K562 (cell line): ENCODE results near the gene IFRD1. TPM values are rescaled to one million over a fixed set of nuclear protein-coding genes. Genes with fewer than 3 reads are reported as not detected.

Experiments used
- ATAC-seq: fragments of 200-7000 bp; cut with Tn5 transposase; 3 replicates; pipeline ENCODE4 v1.9.1; 2020; ENCODE audit warnings: moderate library complexity
- Bru-seq: library from RNA; stranded (reverse); fragments of 400-500 nt; gene quantifications from one replicate; lab custom pipeline; 2021; lab: Mats Ljungman, UMichigan
- BruChase-seq, 2 experiments: library from RNA; stranded (reverse); fragments of 400-500 nt; gene quantifications; one replicate each; lab custom pipeline; 2021; lab: Mats Ljungman, UMichigan
- BruUV-seq: library from RNA; stranded (reverse); fragments of 400-500 nt; replicated peaks from 2 replicates; lab custom pipeline; 2021; lab: Mats Ljungman, UMichigan
- CTCF ChIA-PET: fragments of 300-600 bp; formaldehyde crosslinking; extraction: SDS; loops from one replicate; lab custom pipeline; 2021; ENCODE audit warnings: low intra/inter-chr PET ratio; lab: Yijun Ruan, JAX
- POLR2A ChIA-PET: fragments of 300-600, 350-650 bp; sonication (Branson Sonifier 250); formaldehyde crosslinking; extraction: SDS; loops from one replicate; lab custom pipeline; 2021; ENCODE audit warnings: antibody characterized with exemption, inconsistent platforms; lab: Yijun Ruan, JAX
- DNase-seq, 4 experiments: peaks; one replicate each; pipeline versions ENCODE4 v3.0.0 to v3.0.0-alpha.2; 2011 to 2018; ENCODE audit warnings: low spot score in 3 of 4, mixed read lengths in 3 of 4; ENCODE audit errors: extremely low read depth in 1 of 4
- FAIRE-seq: peaks from 2 replicates; lab custom pipeline; 2011; peaks lifted over from hg19 to GRCh38; lab: Jason Lieb, UNC
- H2AFZ ChIP-seq: 2 replicates; pipeline ENCODE4 v1.6.0; 2011; ENCODE audit warnings: low read depth, low read length, control low read depth, inconsistent platforms
- H3K27ac ChIP-seq: fragments of 200-600 bp; 3 replicates; pipeline ENCODE4 v1.8.0; 2011; ENCODE audit warnings: low read depth, mild to moderate bottlenecking, control low read depth, inconsistent platforms, low read length, moderate library complexity, mixed read lengths; ENCODE audit errors: extremely low read depth
- H3K27me3 ChIP-seq, 2 experiments: fragments of 300-600 bp in 1 of 2; 2 replicates in 1 of 2; 3 replicates in 1 of 2; pipeline versions ENCODE4 v1.6.0 to v1.8.0; 2011; ENCODE audit warnings: inconsistent platforms in 2 of 2, low read length in 2 of 2, mild to moderate bottlenecking in 1 of 2, mixed read lengths in 1 of 2, moderate library complexity in 1 of 2; ENCODE audit not compliant: control insufficient read depth in 2 of 2, insufficient read depth in 2 of 2
- H3K36me3 ChIP-seq: fragments of 300-600 bp; 3 replicates; pipeline ENCODE4 v1.8.0; 2011; ENCODE audit warnings: mild to moderate bottlenecking, low read length, inconsistent platforms; ENCODE audit not compliant: control insufficient read depth, insufficient read depth
- H3K4me1 ChIP-seq, 2 experiments: fragments of 200-600 bp in 1 of 2; replicated peaks in 1 of 2; 2 replicates in 1 of 2; 3 replicates in 1 of 2; pipeline versions ENCODE4 v1.5.1 to v1.8.0; 2011; ENCODE audit warnings: inconsistent platforms in 2 of 2, low read length in 2 of 2, mild to moderate bottlenecking in 1 of 2, mixed read lengths in 1 of 2, moderate library complexity in 1 of 2; ENCODE audit not compliant: control insufficient read depth in 2 of 2, insufficient read depth in 2 of 2
- H3K4me2 ChIP-seq: 2 replicates; pipeline ENCODE4 v1.6.1; 2011; ENCODE audit warnings: low read length, control low read depth, inconsistent platforms, mixed read lengths; ENCODE audit not compliant: insufficient read depth
- H3K4me3 ChIP-seq: fragments of 200-600 bp; sonication (generic), shearing (Covaris generic); 2 replicates; pipeline ENCODE4 v1.5.1; 2016; ENCODE audit warnings: control low read depth, inconsistent platforms
- H3K79me2 ChIP-seq: fragments of 200-600 bp; 3 replicates; pipeline ENCODE4 v1.8.0; 2011; ENCODE audit warnings: low read length, inconsistent platforms; ENCODE audit not compliant: control insufficient read depth, insufficient read depth
- H3K9ac ChIP-seq, 2 experiments: 2 replicates each; pipeline versions ENCODE4 v1.6.0 to v1.6.1; 2011; ENCODE audit warnings: low read depth in 2 of 2, low read length in 2 of 2, control low read depth in 1 of 2, inconsistent platforms in 1 of 2, mild to moderate bottlenecking in 1 of 2, mixed read lengths in 1 of 2; ENCODE audit not compliant: insufficient read depth in 1 of 2
- H3K9me1 ChIP-seq: one replicate; pipeline ENCODE4 v1.6.0; 2011; ENCODE audit warnings: inconsistent platforms, mild to moderate bottlenecking, low read length, moderate library complexity; ENCODE audit not compliant: control insufficient read depth, insufficient read depth
- H3K9me3 ChIP-seq: replicated peaks from 2 replicates; pipeline ENCODE4 v1.5.1; 2011; ENCODE audit warnings: low read depth, low read length, inconsistent platforms; ENCODE audit not compliant: control insufficient read depth, insufficient read depth
- H4K20me1 ChIP-seq: replicated peaks from 2 replicates; pipeline ENCODE4 v1.6.1; 2011; ENCODE audit warnings: low read length, inconsistent platforms, mixed read lengths; ENCODE audit not compliant: control insufficient read depth, insufficient read depth
- EP400 ChIP-seq: fragments of 450-650 bp; IDR thresholded peaks from 2 replicates; pipeline ENCODE4 v1.6.1; 2017; ENCODE audit warnings: antibody characterized with exemption, mild to moderate bottlenecking, moderate library complexity
- GATAD2A ChIP-seq: fragments of 450-650 bp; IDR thresholded peaks from 2 replicates; pipeline ENCODE4 v1.6.1; 2017
- HOXB6 ChIP-seq: fragments of 250-450 bp; sonication (Bioruptor Pico); IDR thresholded peaks from 2 replicates; pipeline ENCODE4 v1.5.1; 2022; ENCODE audit warnings: mild to moderate bottlenecking, borderline replicate concordance
- NFIX ChIP-seq: fragments of 250-450 bp; sonication (Bioruptor Pico); IDR thresholded peaks from 2 replicates; pipeline ENCODE4 v1.4.0; 2020; ENCODE audit warnings: low read depth, mild to moderate bottlenecking, moderate library complexity
- SIRT6 ChIP-seq: IDR thresholded peaks from one replicate; pipeline ENCODE4 v1.6.1; 2012; ENCODE audit warnings: low read depth, mild to moderate bottlenecking, control low read depth, inconsistent platforms, low read length, moderate library complexity
- ZC3H11A ChIP-seq: IDR thresholded peaks from 2 replicates; pipeline ENCODE4 v1.6.1; 2012; ENCODE audit warnings: low read depth, low read length, improper control_type of control experiment
- ZFP36 ChIP-seq: fragments of 150-350 bp; IDR thresholded peaks from 2 replicates; pipeline ENCODE4 v1.6.1; 2018; ENCODE audit warnings: low read length, low read depth; ENCODE audit not compliant: partially characterized antibody
- ZNF197 ChIP-seq: fragments of 200-800 bp; sonication (Bioruptor generic); IDR thresholded peaks from 2 replicates; pipeline ENCODE4 v1.6.1; 2016; ENCODE audit warnings: low read depth, missing genetic modification characterization, missing compliant biosample characterization
- ZNF354B ChIP-seq: fragments of 250-450 bp; sonication (Bioruptor Pico); IDR thresholded peaks from 2 replicates; pipeline ENCODE4 v1.4.0; 2020
- WGBS: fragments of 100-300 bp; shearing (Covaris generic); methylation state at CpG from one replicate; pipeline ENCODE4 v1.1.6; 2016; ENCODE audit warnings: low coverage, mixed read lengths; ENCODE audit not compliant: insufficient coverage; ENCODE audit errors: missing lambda C conversion rate; 5-methylcytosine and 5-hydroxymethylcytosine counted together
- in situ Hi-C: fragments of 300-500 bp; cut with MboI; formaldehyde crosslinking; loops from 4 replicates; pipeline ENCODE4 v1.15.0; 2018; ENCODE audit warnings: inconsistent platforms, mixed read lengths
- intact Hi-C: fragments of 100-400 bp; cut with micrococcal nuclease; formaldehyde crosslinking; loops from 2 replicates; pipeline ENCODE4 v1.14.2; 2022
- long read RNA-seq, 3 experiments: library from polyadenylated mRNA in 2 of 3; library from RNA in 1 of 3; unstranded in 2 of 3; stranded (forward) in 1 of 3; transcript quantifications; one replicate each; pipeline ENCODE4 v2.0.0, GENCODE V29; 2019 to 2022
- polyA minus RNA-seq, 3 experiments: library from RNA; depleted of rRNA, polyadenylated mRNA; stranded (reverse); fragments of >200 nt; gene quantifications; 2 replicates each; pipeline ENCODE4 v1.2.3, GENCODE V29; 2011
- polyA plus RNA-seq, 8 experiments: library from polyadenylated mRNA; depleted of rRNA in 4 of 8; stranded (reverse) in 5 of 8; unstranded in 3 of 8; fragments of >200 nt; fragmentation: Nextera tagmentation in 2 of 8; fragmentation: Illumina TruSeq in 1 of 8; extraction: Ambion mirVana in 2 of 8; extraction: Trizol in 1 of 8; gene quantifications; 2 replicates each; pipeline versions ENCODE4 v1.2.1 to v1.2.3, GENCODE V29; 2011 to 2014; ENCODE audit warnings: inconsistent platforms in 1 of 8, missing spikeins in 1 of 8
- total RNA-seq, 7 experiments: library from RNA; depleted of rRNA in 6 of 7; stranded (reverse); fragments of >200 nt in 6 of 7; fragmentation: Illumina TruSeq in 2 of 7; extraction: Trizol in 2 of 7; gene quantifications; 2 replicates each; pipeline versions ENCODE4 v1.2.1 to v1.2.3, GENCODE V29; 2011 to 2021; ENCODE audit warnings: low replicate concordance in 1 of 7
- TF ChIP-seq, protein P1 (sequence below): fragments of 450-650 bp; conservative IDR thresholded peaks from 2 replicates; pipeline ENCODE4 v1.6.1; 2016; ENCODE audit warnings: missing genetic modification characterization, low read depth, mild to moderate bottlenecking, missing compliant biosample characterization, moderate library complexity
- TF ChIP-seq, protein P2 (sequence below): IDR thresholded peaks from 3 replicates; pipeline ENCODE4 v1.6.1; 2011; ENCODE audit warnings: borderline replicate concordance, mild to moderate bottlenecking; ENCODE audit not compliant: insufficient read length, insufficient read depth

Gene IFRD1, protein sequence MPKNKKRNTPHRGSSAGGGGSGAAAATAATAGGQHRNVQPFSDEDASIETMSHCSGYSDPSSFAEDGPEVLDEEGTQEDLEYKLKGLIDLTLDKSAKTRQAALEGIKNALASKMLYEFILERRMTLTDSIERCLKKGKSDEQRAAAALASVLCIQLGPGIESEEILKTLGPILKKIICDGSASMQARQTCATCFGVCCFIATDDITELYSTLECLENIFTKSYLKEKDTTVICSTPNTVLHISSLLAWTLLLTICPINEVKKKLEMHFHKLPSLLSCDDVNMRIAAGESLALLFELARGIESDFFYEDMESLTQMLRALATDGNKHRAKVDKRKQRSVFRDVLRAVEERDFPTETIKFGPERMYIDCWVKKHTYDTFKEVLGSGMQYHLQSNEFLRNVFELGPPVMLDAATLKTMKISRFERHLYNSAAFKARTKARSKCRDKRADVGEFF
- total RNA-seq (2011; cell fraction: chromatin; rRNA removed; ENCODE audit: low replicate concordance), result 79.3 and 178 TPM in 2 replicates
- 42.2 and 49.9 TPM in 2 replicates for total RNA-seq (2011; cell fraction: nucleolus; rRNA removed)
- total RNA-seq (2011; cell fraction: nucleoplasm; rRNA removed), result 76.4 and 120 TPM in 2 replicates
- total RNA-seq (2014; rRNA removed) (66.8 and 77.8 TPM in 2 replicates), total RNA-seq (2014; rRNA removed; fragmentation: Illumina TruSeq; extraction: Trizol) (73.1 and 76.1 TPM in 2 replicates), total RNA-seq (2015; rRNA removed; fragmentation: Illumina TruSeq; extraction: Trizol) (68.1 and 68.7 TPM in 2 replicates), total RNA-seq (2021) (74.2 and 75.3 TPM in 2 replicates), polyA plus RNA-seq (2011; rRNA removed) (52.6 and 81.8 TPM in 2 replicates), polyA plus RNA-seq (2014; fragmentation: Illumina TruSeq; extraction: Trizol) (66.8 and 73.3 TPM in 2 replicates), polyA plus RNA-seq (2014; fragmentation: Nextera tagmentation; extraction: Ambion mirVana) (10 to 100 TPM; 27.6 to 37.0 TPM), polyA plus RNA-seq (2014; rRNA removed) (70.4 and 79.2 TPM in 2 replicates), polyA minus RNA-seq (2011; rRNA and poly(A)+ RNA removed) (79.3 and 80.4 TPM in 2 replicates), Bru-seq, nascent RNA (percentile 91 among the genes with signal in this experiment), BruChase-seq, experiment 1, labeled RNA remaining after a 2-hour chase (percentile 93 among the genes with signal in this experiment), BruChase-seq, experiment 2, labeled RNA remaining after a 6-hour chase (percentile 93 among the genes with signal in this experiment)
- 21.8 and 23.3 TPM in 2 replicates for polyA plus RNA-seq (2011; cell fraction: cytosol; rRNA removed)
- polyA plus RNA-seq (2011; cell fraction: nucleus; rRNA removed), result 50.5 and 53.6 TPM in 2 replicates
- 62.5 and 71.7 TPM in 2 replicates for polyA plus RNA-seq (2012)
- polyA minus RNA-seq (2011; cell fraction: cytosol; rRNA and poly(A)+ RNA removed), result 20.1 and 34.4 TPM in 2 replicates
- 60.6 and 82.3 TPM in 2 replicates for polyA minus RNA-seq (2011; cell fraction: nucleus; rRNA and poly(A)+ RNA removed)
- long read RNA-seq, experiment 1, transcript IFRD1-202 (12 exons, 2,290 nt), result major isoform, 267 of 307 reads
- long read RNA-seq, experiment 1, partial matches to known transcripts, result 7 of 307 reads
- long read RNA-seq, experiment 1, other reads (novel, unspliced or antisense), result 29 of 307 reads
- long read RNA-seq, experiment 2, transcript IFRD1-202 (12 exons, 2,290 nt), result major isoform, 28 of 60 reads
- long read RNA-seq, experiment 2, partial matches to known transcripts, result 17 of 60 reads
- long read RNA-seq, experiment 2, other reads (novel, unspliced or antisense), result 14 of 60 reads
- long read RNA-seq, experiment 3, transcript IFRD1-202 (12 exons, 2,290 nt), result major isoform, 137 of 147 reads
- long read RNA-seq, experiment 3, partial matches to known transcripts, result 3 of 147 reads
- long read RNA-seq, experiment 3, other reads (novel, unspliced or antisense), result 6 of 147 reads

DNA sequence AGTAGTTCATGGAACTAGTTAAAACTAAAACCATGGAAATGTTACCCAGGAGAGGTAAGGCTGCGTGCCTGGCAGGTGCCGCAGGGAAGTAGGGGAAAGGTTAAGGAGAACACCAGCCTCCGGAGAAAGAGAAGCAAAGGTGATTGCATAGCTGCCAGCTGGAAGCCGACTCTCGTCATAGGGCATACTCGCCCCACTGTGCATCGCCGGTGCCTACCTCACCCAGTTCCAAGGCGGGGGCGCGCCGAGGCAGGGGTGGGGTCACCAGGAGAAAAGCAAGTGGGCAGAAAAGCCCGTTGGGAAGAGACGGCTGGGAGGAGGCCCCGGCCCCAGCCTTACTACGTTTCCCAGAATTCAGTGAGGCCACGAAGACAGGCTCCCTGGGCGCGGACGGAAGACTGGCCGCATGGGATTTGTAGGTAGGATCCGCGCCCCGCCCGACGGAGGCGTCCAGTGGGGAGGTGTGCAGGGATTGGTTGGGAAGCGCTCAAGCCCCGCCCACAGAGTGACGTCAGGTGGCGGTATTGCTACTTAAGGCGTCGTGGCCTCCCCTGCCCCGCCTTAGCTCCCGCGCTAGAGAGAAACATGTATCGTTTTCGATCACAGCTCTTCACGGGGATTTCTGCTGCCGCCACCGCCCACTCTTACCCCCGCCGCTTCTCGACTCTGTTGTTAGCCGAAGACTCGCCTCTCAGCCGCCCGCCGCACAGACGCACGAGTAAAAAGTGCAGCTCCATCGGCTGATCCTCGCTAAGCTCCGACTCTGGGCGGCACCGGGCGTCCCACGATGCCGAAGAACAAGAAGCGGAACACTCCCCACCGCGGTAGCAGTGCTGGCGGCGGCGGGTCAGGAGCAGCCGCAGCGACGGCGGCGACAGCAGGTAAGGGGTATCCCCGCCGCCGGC is at the start of gene IFRD1:
TSS of gene IFRD1 (plus strand) at position 559 of the 905 bp plus-strand sequence. CDS start at position 788, 229 bp downstream.
- CTCF ChIA-PET, result no interaction called here
- Histone ChIP-seq H3K4me3 (peak within 1 kb of the TSS; percentile 88), H3K27me3 (no peaks in the 10 kb centered on the region), H3K9me3 (no peaks in the 10 kb centered on the region), H3K9me1 (no peaks in the 10 kb centered on the region), H2AFZ (peak within 1 kb of the TSS; percentile 95), H3K36me3 (no peaks in the 10 kb centered on the region; the same call in 2 of the 3 replicates), H3K9ac (peak within 1 kb of the TSS; percentile 89 to 97), H3K4me1 (peaks cover 8 to 12% of the 10 kb centered on the region in 2 experiments; a peak in 4 of 5 replicates), H3K27ac (peak within 1 kb of the TSS; percentile 87), H3K79me2 (peaks cover 47% of the 10 kb centered on the region), H3K4me2 (peak within 1 kb of the TSS; percentile 93), H4K20me1 (peaks cover 4% of the 10 kb centered on the region; the same call in 1 of the 2 replicates)
- peak; percentile 97 for FAIRE-seq
- intact Hi-C loops, result no loop called here
- BruUV-seq, result no TSS peak
- peak; percentile 89 for ATAC-seq
- WGBS, result 1% methylated on average over 73 of the region's 73 CpGs
- POLR2A ChIA-PET, result interaction anchor here (0.6 to 4.3 kb wide), 37 partner anchors 9 to 706 kb away, joined by 3 to 113 read pairs (median 4); partner anchors contain the start of genes DOCK4, LSMEM1 and ZNF277
- in situ Hi-C loops, result no loop called here
- DNase-seq, result peak; percentile 99 to 100 (median 99)
- TF ChIP-seq GATAD2A (no peak), ZFP36 (no peak), NFIX (CRISPR knock-in tag) (no peak), ZNF197 (CRISPR knock-in tag) (no peak; the same call in 1 of the 2 replicates), EP400 (peak; percentile 79; the same call in 1 of the 2 replicates), SIRT6 (no peak), HOXB6 (CRISPR knock-in tag) (no peak), ZNF354B (CRISPR knock-in tag) (no peak), ZC3H11A (no peak)
- TF ChIP-seq, protein P1, sequence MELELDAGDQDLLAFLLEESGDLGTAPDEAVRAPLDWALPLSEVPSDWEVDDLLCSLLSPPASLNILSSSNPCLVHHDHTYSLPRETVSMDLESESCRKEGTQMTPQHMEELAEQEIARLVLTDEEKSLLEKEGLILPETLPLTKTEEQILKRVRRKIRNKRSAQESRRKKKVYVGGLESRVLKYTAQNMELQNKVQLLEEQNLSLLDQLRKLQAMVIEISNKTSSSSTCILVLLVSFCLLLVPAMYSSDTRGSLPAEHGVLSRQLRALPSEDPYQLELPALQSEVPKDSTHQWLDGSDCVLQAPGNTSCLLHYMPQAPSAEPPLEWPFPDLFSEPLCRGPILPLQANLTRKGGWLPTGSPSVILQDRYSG (tag), result no peak
- TF ChIP-seq, protein P2, sequence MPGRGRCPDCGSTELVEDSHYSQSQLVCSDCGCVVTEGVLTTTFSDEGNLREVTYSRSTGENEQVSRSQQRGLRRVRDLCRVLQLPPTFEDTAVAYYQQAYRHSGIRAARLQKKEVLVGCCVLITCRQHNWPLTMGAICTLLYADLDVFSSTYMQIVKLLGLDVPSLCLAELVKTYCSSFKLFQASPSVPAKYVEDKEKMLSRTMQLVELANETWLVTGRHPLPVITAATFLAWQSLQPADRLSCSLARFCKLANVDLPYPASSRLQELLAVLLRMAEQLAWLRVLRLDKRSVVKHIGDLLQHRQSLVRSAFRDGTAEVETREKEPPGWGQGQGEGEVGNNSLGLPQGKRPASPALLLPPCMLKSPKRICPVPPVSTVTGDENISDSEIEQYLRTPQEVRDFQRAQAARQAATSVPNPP, result no peak
